ENCODE results near the gene UROD.
"Not testable (repeated sequence)": the region's sequence is repeated elsewhere in the genome, so short reads cannot be mapped to it uniquely, and the experiment has no call there.

The UROD gene

DNA sequence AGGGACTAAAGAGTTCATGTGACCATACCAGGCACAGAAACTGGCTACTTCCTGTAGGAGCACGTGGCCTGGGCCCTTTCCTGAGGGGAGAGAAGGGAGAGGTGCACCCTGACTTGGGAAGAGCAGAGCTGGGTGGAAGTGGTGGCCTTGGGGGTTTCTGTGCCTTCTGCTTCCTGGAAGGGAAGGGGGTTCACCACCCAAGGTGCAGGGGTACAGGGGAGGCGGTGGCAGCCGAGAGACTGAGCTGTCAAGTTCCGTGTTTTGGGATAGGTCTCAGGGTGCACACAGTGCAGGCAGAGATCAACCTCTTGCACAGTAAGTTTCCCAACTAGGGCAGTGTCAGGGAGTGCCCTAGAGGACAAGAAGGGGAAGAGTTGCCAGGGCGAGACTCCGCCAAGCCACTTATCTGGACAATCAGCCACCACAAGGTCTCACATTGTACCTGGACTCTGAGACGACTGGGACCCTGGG, 11.0 kb upstream of the UROD start:
- TF ChIP-seq, protein P1, sequence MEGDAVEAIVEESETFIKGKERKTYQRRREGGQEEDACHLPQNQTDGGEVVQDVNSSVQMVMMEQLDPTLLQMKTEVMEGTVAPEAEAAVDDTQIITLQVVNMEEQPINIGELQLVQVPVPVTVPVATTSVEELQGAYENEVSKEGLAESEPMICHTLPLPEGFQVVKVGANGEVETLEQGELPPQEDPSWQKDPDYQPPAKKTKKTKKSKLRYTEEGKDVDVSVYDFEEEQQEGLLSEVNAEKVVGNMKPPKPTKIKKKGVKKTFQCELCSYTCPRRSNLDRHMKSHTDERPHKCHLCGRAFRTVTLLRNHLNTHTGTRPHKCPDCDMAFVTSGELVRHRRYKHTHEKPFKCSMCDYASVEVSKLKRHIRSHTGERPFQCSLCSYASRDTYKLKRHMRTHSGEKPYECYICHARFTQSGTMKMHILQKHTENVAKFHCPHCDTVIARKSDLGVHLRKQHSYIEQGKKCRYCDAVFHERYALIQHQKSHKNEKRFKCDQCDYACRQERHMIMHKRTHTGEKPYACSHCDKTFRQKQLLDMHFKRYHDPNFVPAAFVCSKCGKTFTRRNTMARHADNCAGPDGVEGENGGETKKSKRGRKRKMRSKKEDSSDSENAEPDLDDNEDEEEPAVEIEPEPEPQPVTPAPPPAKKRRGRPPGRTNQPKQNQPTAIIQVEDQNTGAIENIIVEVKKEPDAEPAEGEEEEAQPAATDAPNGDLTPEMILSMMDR (IDR thresholded peaks at IDR 0.05): no peak
- H3K4me3 Mint-ChIP-seq: no peak overlapping the region
- H3K27ac Mint-ChIP-seq: peak overlapping the region; percentile 2
- H3K9me3 Mint-ChIP-seq: no peaks in the 10 kb centered on the region
- no peaks in the 10 kb centered on the region for H3K27me3 Mint-ChIP-seq (ENCODE audit: low read depth, poor library complexity)
- peaks cover 7% of the 10 kb centered on the region for H3K36me3 Mint-ChIP-seq (ENCODE audit: low read depth)
- no peak for DNase-seq
- H3K4me1 Mint-ChIP-seq: no peaks in the 10 kb centered on the region

DNA sequence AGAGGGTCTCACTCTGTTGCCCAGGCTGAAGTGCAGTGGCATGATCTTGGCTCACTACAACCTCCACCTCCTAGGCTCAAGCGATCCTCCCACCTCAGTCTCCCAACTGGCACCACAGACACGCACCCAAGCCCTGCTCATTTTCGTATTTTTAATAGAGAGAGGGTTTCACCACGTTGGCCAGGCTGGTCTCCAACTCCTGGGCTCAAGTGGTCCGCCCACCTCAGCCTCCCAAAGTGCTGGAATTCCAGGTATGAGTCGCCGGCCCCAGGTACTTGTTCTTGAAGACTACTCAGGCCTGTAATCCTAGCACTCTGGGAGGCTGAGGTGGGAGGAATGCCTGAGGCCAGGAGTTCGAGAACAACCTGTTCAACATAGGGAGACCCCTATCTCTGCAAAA, 10.5 kb upstream of the UROD start:
- DNase-seq; H3K9me3 Mint-ChIP-seq; H3K4me3 Mint-ChIP-seq; H3K4me1 Mint-ChIP-seq; H3K27ac Mint-ChIP-seq; H3K36me3 Mint-ChIP-seq (ENCODE audit: low read depth); H3K27me3 Mint-ChIP-seq (ENCODE audit: low read depth, poor library complexity): not testable (repeated sequence)

DNA sequence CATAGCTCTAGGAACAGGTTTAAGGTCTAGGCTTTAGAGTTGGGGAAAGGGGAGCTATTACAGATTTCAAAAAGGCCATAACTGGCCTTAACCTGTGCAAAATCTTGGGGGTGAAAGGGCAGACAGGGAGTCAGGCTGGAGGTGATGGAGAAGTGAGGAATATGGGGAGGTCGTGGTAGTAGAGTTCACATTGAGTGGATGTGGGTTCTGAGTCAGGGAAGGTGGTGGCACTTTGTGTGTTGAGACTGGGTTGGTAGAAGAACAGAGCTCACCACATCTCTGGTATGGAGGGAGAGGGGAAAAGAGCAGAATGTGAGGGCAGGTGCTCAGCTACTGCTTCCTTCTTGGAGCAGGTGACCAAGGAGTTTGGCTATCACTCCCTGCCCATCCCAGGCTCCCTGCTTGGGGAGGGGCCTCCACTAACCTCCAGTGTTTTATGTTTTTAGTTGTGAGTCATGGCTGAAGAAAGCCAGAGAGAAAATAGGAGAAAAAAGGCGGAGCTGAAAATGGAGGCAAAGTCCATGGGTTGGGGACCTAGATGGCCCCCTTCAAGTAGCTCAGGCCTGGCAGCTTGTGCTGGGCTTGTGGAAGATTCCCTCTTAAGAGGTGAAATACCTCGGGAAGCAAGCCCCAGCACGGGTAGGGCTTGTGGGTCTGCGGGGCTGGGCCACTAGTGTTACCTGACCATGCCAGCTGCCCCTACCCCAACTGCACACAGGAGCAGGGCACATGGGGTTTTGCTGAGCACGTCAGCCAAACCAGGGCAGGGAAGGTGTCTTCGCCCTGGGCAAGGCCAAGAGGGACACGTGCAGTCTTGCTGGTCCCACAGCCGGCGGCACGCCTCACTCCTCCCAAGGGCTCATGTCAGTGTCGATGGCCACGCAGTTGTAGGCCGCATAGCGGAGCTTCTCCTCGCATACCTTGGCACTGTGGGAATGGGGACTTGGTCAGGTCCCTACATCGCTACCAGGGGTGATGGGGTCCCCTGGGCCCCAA, 9.1 kb upstream of the UROD start:
- no peak overlapping the region for H3K4me3 Mint-ChIP-seq
- TF ChIP-seq, protein P1 (IDR thresholded peaks at IDR 0.05): no peak
- no peaks in the 10 kb centered on the region for H3K4me1 Mint-ChIP-seq
- H3K27me3 Mint-ChIP-seq (ENCODE audit: low read depth, poor library complexity): no peaks in the 10 kb centered on the region
- H3K36me3 Mint-ChIP-seq (ENCODE audit: low read depth): peaks cover 7% of the 10 kb centered on the region
- no peaks in the 10 kb centered on the region for H3K9me3 Mint-ChIP-seq
- H3K27ac Mint-ChIP-seq: no peak overlapping the region
- no peak for DNase-seq

DNA sequence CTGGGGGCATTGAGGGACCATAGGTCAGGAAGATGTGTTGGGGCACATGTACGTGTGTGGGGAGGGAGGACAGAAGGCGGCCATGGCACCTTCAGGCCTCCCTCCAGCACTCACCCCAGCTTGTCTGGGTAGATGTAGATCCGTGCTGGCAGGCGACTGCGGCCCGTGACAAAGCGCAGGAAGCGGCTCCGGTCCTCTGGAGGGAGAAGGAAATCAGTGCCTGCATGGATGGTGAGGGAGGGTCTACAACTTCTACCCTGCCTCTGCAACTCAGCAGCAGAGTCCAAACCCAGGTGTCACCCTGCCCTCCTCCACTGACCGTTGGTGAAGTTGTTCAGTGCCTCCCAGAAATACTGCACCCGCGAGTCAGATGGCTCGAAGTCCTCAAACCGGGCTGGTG, 8.3 kb upstream of the UROD start:
- TF ChIP-seq, protein P1 (IDR thresholded peaks at IDR 0.05): no peak
- Mint-ChIP-seq H3K27ac (no peak overlapping the region), H3K9me3 (no peaks in the 10 kb centered on the region), H3K36me3 (ENCODE audit: low read depth) (peaks cover 9% of the 10 kb centered on the region), H3K27me3 (ENCODE audit: low read depth, poor library complexity) (no peaks in the 10 kb centered on the region), H3K4me1 (no peaks in the 10 kb centered on the region), H3K4me3 (no peak overlapping the region)
- DNase-seq: no peak

DNA sequence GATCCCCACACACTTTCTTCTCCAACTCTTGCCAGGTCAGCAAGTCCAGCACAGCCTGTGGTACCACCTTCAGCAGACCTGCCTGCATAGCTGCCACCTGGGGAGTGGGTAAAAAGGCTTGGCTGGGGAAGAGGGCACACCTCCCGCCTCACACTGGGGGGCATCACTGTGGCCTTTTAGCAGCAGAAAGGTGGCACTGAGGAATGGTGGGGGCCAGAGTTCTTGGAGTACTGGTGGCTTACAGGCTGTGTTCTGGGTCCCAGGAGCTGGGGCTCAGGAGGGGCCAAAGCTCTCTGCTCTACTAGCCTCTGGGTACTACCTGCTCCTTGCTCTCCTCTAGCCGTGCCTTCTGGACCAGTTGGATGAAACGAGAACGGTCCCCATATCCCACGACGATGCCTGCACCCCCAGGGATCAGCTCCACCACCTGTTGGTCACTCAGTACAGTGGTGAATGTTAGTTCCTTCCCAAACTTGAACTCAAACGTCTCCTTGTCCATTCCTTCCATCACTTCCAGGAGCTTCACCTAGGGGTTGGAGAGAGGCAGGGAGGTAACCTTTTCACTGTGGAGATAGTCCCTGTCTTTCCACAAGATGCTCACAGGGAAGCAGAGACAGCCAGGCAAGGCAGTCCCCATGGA, 7.7 kb upstream of the UROD start:
- Mint-ChIP-seq H3K27ac (no peak overlapping the region), H3K4me1 (no peaks in the 10 kb centered on the region), H3K9me3 (no peaks in the 10 kb centered on the region), H3K4me3 (no peak overlapping the region), H3K27me3 (ENCODE audit: low read depth, poor library complexity) (no peaks in the 10 kb centered on the region), H3K36me3 (ENCODE audit: low read depth) (peaks cover 14% of the 10 kb centered on the region)
- TF ChIP-seq, protein P1 (IDR thresholded peaks at IDR 0.05): no peak
- no peak for DNase-seq

DNA sequence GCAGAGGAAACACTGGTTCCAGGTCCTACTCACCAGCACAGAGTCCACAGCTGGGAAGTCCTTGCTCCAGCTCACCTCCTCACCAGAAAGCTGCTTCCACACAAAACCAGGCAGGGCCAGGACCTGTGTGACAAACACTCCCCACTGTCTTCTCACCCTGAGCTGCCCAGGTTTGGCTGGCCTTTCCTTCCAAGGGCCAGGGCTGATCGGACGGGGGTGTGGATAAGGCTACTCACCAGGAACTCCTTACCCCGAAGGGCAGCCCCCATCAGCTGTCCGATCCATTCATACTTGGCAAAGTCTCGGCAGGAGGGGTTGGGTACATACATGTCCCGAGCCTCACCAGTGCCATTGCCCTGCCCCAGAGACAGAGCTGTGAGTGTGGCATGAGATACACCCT, 6.3 kb upstream of the UROD start:
- no peak overlapping the region for H3K27ac Mint-ChIP-seq

More for the DNA sequence above, 6.3 kb upstream of the UROD start:
- H3K36me3 Mint-ChIP-seq (ENCODE audit: low read depth): peaks cover 14% of the 10 kb centered on the region
- H3K4me1 Mint-ChIP-seq: peaks cover 9% of the 10 kb centered on the region
- no peaks in the 10 kb centered on the region for H3K9me3 Mint-ChIP-seq
- no peak overlapping the region for H3K4me3 Mint-ChIP-seq
- no peaks in the 10 kb centered on the region for H3K27me3 Mint-ChIP-seq (ENCODE audit: low read depth, poor library complexity)
- DNase-seq: no peak
- TF ChIP-seq, protein P1 (IDR thresholded peaks at IDR 0.05): no peak

All from nephron progenitor cell (in vitro differentiated cells).